HEK293 (cell line): ENCODE data around the gene ZNF513.

Source experiments
- HIC1 ChIP-seq: fragments of 450-650 bp; formaldehyde crosslinking; IDR thresholded peaks from 2 replicates; pipeline ENCODE4 v1.5.1; 2016; ENCODE audit warnings: missing biosample characterization, missing genetic modification characterization
- PRDM2 ChIP-seq: fragments of 450-650 bp; formaldehyde crosslinking; IDR thresholded peaks from 2 replicates; pipeline ENCODE4 v1.5.1; 2016; ENCODE audit warnings: missing biosample characterization, missing genetic modification characterization, borderline replicate concordance
- YY2 ChIP-seq: fragments of 450-650 bp; formaldehyde crosslinking; IDR thresholded peaks from 2 replicates; pipeline ENCODE4 v1.5.1; 2016; ENCODE audit warnings: missing biosample characterization, missing genetic modification characterization
- ZBTB49 ChIP-seq: fragments of 450-650 bp; formaldehyde crosslinking; IDR thresholded peaks from 2 replicates; pipeline ENCODE4 v1.5.1; 2016; ENCODE audit warnings: missing biosample characterization, missing genetic modification characterization, low read depth
- ZFP3 ChIP-seq: fragments of 450-650 bp; formaldehyde crosslinking; IDR thresholded peaks from 2 replicates; pipeline ENCODE4 v1.5.1; 2016; ENCODE audit warnings: low read depth, missing biosample characterization, missing genetic modification characterization
- ZNF114 ChIP-seq: fragments of 450-650 bp; formaldehyde crosslinking; IDR thresholded peaks from 2 replicates; pipeline ENCODE4 v1.5.0; 2017; ENCODE audit warnings: missing biosample characterization, missing genetic modification characterization
- ZNF140 ChIP-seq: fragments of 450-650 bp; formaldehyde crosslinking; IDR thresholded peaks from 2 replicates; pipeline ENCODE4 v1.5.1; 2016; ENCODE audit warnings: missing biosample characterization, missing genetic modification characterization
- ZNF302 ChIP-seq: fragments of 450-650 bp; formaldehyde crosslinking; IDR thresholded peaks from 2 replicates; pipeline ENCODE4 v1.5.1; 2016; ENCODE audit warnings: missing biosample characterization, missing genetic modification characterization, low read depth
- ZNF324 ChIP-seq: fragments of 450-650 bp; formaldehyde crosslinking; IDR thresholded peaks from 2 replicates; pipeline ENCODE4 v1.5.1; 2016; ENCODE audit warnings: missing biosample characterization, missing genetic modification characterization
- ZNF335 ChIP-seq: fragments of 450-650 bp; formaldehyde crosslinking; conservative IDR thresholded peaks from 2 replicates; pipeline ENCODE4 v1.5.1; 2016; ENCODE audit warnings: missing biosample characterization, missing genetic modification characterization
- ZNF433 ChIP-seq: fragments of 450-650 bp; formaldehyde crosslinking; IDR thresholded peaks from 2 replicates; pipeline ENCODE4 v1.5.1; 2016; ENCODE audit warnings: missing biosample characterization, missing genetic modification characterization, low read depth
- ZNF501 ChIP-seq: fragments of 450-650 bp; formaldehyde crosslinking; IDR thresholded peaks from 2 replicates; pipeline ENCODE4 v1.5.1; 2016; ENCODE audit warnings: missing biosample characterization, missing genetic modification characterization
- ZNF610 ChIP-seq: fragments of 450-650 bp; formaldehyde crosslinking; IDR thresholded peaks from 2 replicates; pipeline ENCODE4 v1.5.1; 2016; ENCODE audit warnings: missing biosample characterization, missing genetic modification characterization, borderline replicate concordance
- ZNF658 ChIP-seq: fragments of 450-650 bp; formaldehyde crosslinking; IDR thresholded peaks from 2 replicates; pipeline ENCODE4; 2016; ENCODE audit warnings: missing biosample characterization, missing genetic modification characterization
- ZNF747 ChIP-seq: fragments of 450-650 bp; formaldehyde crosslinking; IDR thresholded peaks from 2 replicates; pipeline ENCODE4 v1.5.1; 2016; ENCODE audit warnings: missing biosample characterization, missing genetic modification characterization
- ZNF777 ChIP-seq: fragments of 450-650 bp; formaldehyde crosslinking; IDR thresholded peaks from 2 replicates; pipeline ENCODE4 v1.5.1; 2017; ENCODE audit warnings: missing biosample characterization, missing genetic modification characterization, borderline replicate concordance
- TF ChIP-seq, protein P1 (sequence below): fragments of 450-650 bp; formaldehyde crosslinking; IDR thresholded peaks from 2 replicates; pipeline ENCODE4 v1.5.1; 2016; ENCODE audit warnings: missing biosample characterization, missing genetic modification characterization
- TF ChIP-seq, protein P2 (sequence below): fragments of 450-650 bp; formaldehyde crosslinking; IDR thresholded peaks from 2 replicates; pipeline ENCODE4 v1.5.1; 2016; ENCODE audit warnings: missing biosample characterization, missing genetic modification characterization
- TF ChIP-seq, protein P3 (sequence below): fragments of 450-650 bp; formaldehyde crosslinking; IDR thresholded peaks from 2 replicates; pipeline ENCODE4 v1.5.1; 2016; ENCODE audit warnings: missing biosample characterization, missing genetic modification characterization
- TF ChIP-seq, protein P4 (sequence below): fragments of 450-650 bp; formaldehyde crosslinking; IDR thresholded peaks from 2 replicates; pipeline ENCODE4 v1.5.1; 2016; ENCODE audit warnings: missing biosample characterization, missing genetic modification characterization

ZNF513 gene

GRCh38 chr2:27380626-27381545 lies at the start of gene ZNF513 (continued):
- TF ChIP-seq, protein P1, sequence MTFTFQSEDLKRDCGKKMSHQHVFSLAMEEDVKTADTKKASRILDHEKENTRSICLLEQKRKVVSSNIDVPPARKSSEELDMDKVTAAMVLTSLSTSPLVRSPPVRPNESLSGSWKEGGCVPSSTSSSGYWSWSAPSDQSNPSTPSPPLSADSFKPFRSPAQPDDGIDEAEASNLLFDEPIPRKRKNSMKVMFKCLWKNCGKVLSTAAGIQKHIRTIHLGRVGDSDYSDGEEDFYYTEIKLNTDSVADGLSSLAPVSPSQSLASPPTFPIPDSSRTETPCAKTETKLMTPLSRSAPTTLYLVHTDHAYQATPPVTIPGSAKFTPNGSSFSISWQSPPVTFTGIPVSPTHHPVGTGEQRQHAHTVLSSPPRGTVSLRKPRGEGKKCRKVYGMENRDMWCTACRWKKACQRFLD, result no peak
- TF ChIP-seq PRDM2 (tag by site-specific recombination) (no peak), HIC1 (tag by site-specific recombination) (peak; percentile 52; the same call in 1 of the 2 replicates), ZNF324 (tag by site-specific recombination) (no peak), ZNF610 (tag by site-specific recombination) (0 out of 2 replicates have a peak, but pooled peaks have one; percentile 41), ZNF335 (tag by site-specific recombination) (peak; percentile 62), ZBTB49 (tag by site-specific recombination) (no peak), ZFP3 (tag by site-specific recombination) (no peak), ZNF433 (no peak), YY2 (tag by site-specific recombination) (no peak), ZNF658 (no peak), ZNF777 (no peak), ZNF302 (tag by site-specific recombination) (no peak), ZNF501 (tag by site-specific recombination) (peak; percentile 84), ZNF114 (tag by site-specific recombination) (no peak), ZNF747 (tag by site-specific recombination) (no peak), ZNF140 (no peak)
- TF ChIP-seq, protein P2, sequence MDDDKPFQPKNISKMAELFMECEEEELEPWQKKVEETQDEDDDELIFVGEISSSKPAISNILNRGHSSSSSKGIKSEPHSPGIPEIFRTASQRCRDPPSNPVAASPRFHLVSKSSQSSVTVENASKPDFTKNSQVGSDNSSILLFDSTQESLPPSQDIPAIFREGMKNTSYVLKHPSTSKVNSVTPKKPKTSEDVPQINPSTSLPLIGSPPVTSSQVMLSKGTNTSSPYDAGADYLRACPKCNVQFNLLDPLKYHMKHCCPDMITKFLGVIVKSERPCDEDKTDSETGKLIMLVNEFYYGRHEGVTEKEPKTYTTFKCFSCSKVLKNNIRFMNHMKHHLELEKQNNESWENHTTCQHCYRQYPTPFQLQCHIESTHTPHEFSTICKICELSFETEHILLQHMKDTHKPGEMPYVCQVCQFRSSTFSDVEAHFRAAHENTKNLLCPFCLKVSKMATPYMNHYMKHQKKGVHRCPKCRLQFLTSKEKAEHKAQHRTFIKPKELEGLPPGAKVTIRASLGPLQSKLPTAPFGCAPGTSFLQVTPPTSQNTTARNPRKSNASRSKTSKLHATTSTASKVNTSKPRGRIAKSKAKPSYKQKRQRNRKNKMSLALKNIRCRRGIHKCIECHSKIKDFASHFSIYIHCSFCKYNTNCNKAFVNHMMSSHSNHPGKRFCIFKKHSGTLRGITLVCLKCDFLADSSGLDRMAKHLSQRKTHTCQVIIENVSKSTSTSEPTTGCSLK (tag by site-specific recombination), result no peak
- TF ChIP-seq, protein P3, sequence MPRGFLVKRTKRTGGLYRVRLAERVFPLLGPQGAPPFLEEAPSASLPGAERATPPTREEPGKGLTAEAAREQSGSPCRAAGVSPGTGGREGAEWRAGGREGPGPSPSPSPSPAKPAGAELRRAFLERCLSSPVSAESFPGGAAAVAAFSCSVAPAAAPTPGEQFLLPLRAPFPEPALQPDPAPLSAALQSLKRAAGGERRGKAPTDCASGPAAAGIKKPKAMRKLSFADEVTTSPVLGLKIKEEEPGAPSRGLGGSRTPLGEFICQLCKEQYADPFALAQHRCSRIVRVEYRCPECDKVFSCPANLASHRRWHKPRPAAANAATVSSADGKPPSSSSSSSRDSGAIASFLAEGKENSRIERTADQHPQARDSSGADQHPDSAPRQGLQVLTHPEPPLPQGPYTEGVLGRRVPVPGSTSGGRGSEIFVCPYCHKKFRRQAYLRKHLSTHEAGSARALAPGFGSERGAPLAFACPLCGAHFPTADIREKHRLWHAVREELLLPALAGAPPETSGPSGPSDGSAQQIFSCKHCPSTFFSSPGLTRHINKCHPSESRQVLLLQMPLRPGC, result no peak
- TF ChIP-seq, protein P4, sequence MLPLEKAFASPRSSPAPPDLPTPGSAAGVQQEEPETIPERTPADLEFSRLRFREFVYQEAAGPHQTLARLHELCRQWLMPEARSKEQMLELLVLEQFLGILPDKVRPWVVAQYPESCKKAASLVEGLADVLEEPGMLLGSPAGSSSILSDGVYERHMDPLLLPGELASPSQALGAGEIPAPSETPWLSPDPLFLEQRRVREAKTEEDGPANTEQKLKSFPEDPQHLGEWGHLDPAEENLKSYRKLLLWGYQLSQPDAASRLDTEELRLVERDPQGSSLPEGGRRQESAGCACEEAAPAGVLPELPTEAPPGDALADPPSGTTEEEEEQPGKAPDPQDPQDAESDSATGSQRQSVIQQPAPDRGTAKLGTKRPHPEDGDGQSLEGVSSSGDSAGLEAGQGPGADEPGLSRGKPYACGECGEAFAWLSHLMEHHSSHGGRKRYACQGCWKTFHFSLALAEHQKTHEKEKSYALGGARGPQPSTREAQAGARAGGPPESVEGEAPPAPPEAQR (tag by site-specific recombination), result no peak
